SK-N-SH treated with all-trans-retinoic acid at 6 μM for 48 hours (cell line): ENCODE measurements around the gene TRPM6.

ENCODE experiments used
- ARNTL ChIP-seq: fragments of 450-650 bp; formaldehyde crosslinking; IDR thresholded peaks from 2 replicates; pipeline ENCODE4 v1.5.0; 2020; ENCODE audit warnings: low read depth, mild to moderate bottlenecking, moderate library complexity, borderline replicate concordance
- BACH2 ChIP-seq: fragments of 250-450 bp; sonication (Bioruptor Pico); IDR thresholded peaks from 2 replicates; pipeline ENCODE4 v1.9.0; 2021; ENCODE audit warnings: mild to moderate bottlenecking, borderline replicate concordance
- CREB5 ChIP-seq: fragments of 250-450 bp; sonication (Bioruptor Pico); IDR thresholded peaks from 2 replicates; pipeline ENCODE4 v1.5.1; 2020; ENCODE audit warnings: low read depth, mild to moderate bottlenecking, moderate library complexity
- CSDC2 ChIP-seq: fragments of 250-450 bp; sonication (Bioruptor Pico); IDR thresholded peaks from 2 replicates; pipeline ENCODE4 v1.5.0; 2020; ENCODE audit warnings: mild to moderate bottlenecking, moderate library complexity
- ESRRG ChIP-seq: fragments of 250-450 bp; sonication (Bioruptor Pico); IDR thresholded peaks from 2 replicates; pipeline ENCODE4 v1.6.1; 2021; ENCODE audit warnings: mild to moderate bottlenecking
- ISL1 ChIP-seq: fragments of 250-450 bp; sonication (Bioruptor Pico); IDR thresholded peaks from 2 replicates; pipeline ENCODE4 v2.1.2; 2022; ENCODE audit warnings: mild to moderate bottlenecking, moderate library complexity
- OSR1 ChIP-seq: fragments of 250-450 bp; sonication (Bioruptor Pico); IDR thresholded peaks from 2 replicates; pipeline ENCODE4 v1.8.0; 2022; ENCODE audit warnings: moderate library complexity, mild to moderate bottlenecking, inconsistent platforms
- PATZ1 ChIP-seq: fragments of 250-450 bp; sonication (Bioruptor Pico); IDR thresholded peaks from 2 replicates; pipeline ENCODE4 v1.8.0; 2020; ENCODE audit warnings: mild to moderate bottlenecking, moderate library complexity, borderline replicate concordance
- RARB ChIP-seq: fragments of 250-450 bp; sonication (Bioruptor Pico); IDR thresholded peaks from 2 replicates; pipeline ENCODE4 v1.8.0; 2021; ENCODE audit warnings: mild to moderate bottlenecking, moderate library complexity
- SNAI2 ChIP-seq: fragments of 250-450 bp; sonication (Bioruptor Pico); IDR thresholded peaks from 2 replicates; pipeline ENCODE4 v1.5.0; 2020; ENCODE audit warnings: mild to moderate bottlenecking, moderate library complexity
- TOX ChIP-seq: fragments of 250-450 bp; sonication (Bioruptor Pico); IDR thresholded peaks from 2 replicates; pipeline ENCODE4 v1.8.0; 2021; ENCODE audit warnings: mild to moderate bottlenecking, moderate library complexity, borderline replicate concordance
- ZC3H10 ChIP-seq: fragments of 250-450 bp; sonication (Bioruptor Pico); IDR thresholded peaks from 2 replicates; pipeline ENCODE4 v1.5.1; 2021; ENCODE audit warnings: mild to moderate bottlenecking, moderate library complexity
- ZNF565 ChIP-seq: fragments of 450-650 bp; formaldehyde crosslinking; conservative IDR thresholded peaks from 2 replicates; pipeline ENCODE4 v1.5.0; 2020; ENCODE audit warnings: low read depth, mild to moderate bottlenecking, moderate library complexity
- ZNF70 ChIP-seq: fragments of 450-650 bp; formaldehyde crosslinking; IDR thresholded peaks from 2 replicates; pipeline ENCODE4 v1.5.0; 2020; ENCODE audit warnings: mild to moderate bottlenecking, moderate library complexity

- TF ChIP-seq PATZ1 (CRISPR knock-in tag) (no peak), ZC3H10 (CRISPR knock-in tag) (no peak), CREB5 (CRISPR knock-in tag) (no peak), BACH2 (CRISPR knock-in tag) (no peak), TOX (CRISPR knock-in tag) (no peak), ZNF70 (CRISPR knock-in tag) (no peak), OSR1 (CRISPR knock-in tag) (no peak), ARNTL (no peak), SNAI2 (no peak), CSDC2 (CRISPR knock-in tag) (no peak), ZNF565 (no peak), ISL1 (CRISPR knock-in tag) (no peak), RARB (no peak), ESRRG (no peak)
Measured at GRCh38 chr9:74861071-74861470, 26.6 kb downstream of the TRPM6 start.
